Natural killer cell (primary cell): Measurements from ENCODE around the gene BEST1. TPM values are rescaled to one million over a fixed set of nuclear protein-coding genes. Genes with fewer than 3 reads are reported as not detected.

Experiments
- ATAC-seq, 3 donors: fragments of 150-1000 bp in 2 of 3; fragments of 200-7000 bp in 1 of 3; cut with Tn5 transposase; 1 replicate in 1 of 3; 2 replicates in 2 of 3; pipeline ENCODE4 v1.10.0; 2021; ENCODE audit warnings: mild to moderate bottlenecking in 2 of 3, moderate library complexity in 2 of 3
- DNase-seq, 2 donors: peaks; one replicate each; pipeline versions ENCODE4 v3.0.0 to v3.0.0-alpha.2; 2013 to 2021; ENCODE audit warnings: mixed read lengths in 1 of 2
- H3K27ac ChIP-seq: one replicate; pipeline ENCODE4 v1.5.1; 2013; ENCODE audit warnings: mild to moderate bottlenecking, low read length
- H3K27me3 ChIP-seq: one replicate; pipeline ENCODE4 v1.6.1; 2013; ENCODE audit warnings: low read length; ENCODE audit not compliant: control insufficient read depth, insufficient read depth
- H3K36me3 ChIP-seq: one replicate; pipeline ENCODE4 v1.6.1; 2013; ENCODE audit warnings: low read length; ENCODE audit not compliant: control insufficient read depth, insufficient read depth
- H3K4me1 ChIP-seq: one replicate; pipeline ENCODE4 v1.6.1; 2013; ENCODE audit warnings: low read length; ENCODE audit not compliant: control insufficient read depth, insufficient read depth
- H3K4me3 ChIP-seq: one replicate; pipeline ENCODE4 v1.5.1; 2013; ENCODE audit warnings: low read length
- H3K9me3 ChIP-seq: one replicate; pipeline ENCODE4 v1.6.1; 2013; ENCODE audit warnings: low read length; ENCODE audit not compliant: control insufficient read depth, insufficient read depth
- H3K27ac Mint-ChIP-seq, 2 donors: one replicate each; pipeline ENCODE4 v1.8.0; 2022; ENCODE audit warnings: mild to moderate bottlenecking in 2 of 2, mixed read lengths in 2 of 2, moderate library complexity in 1 of 2
- H3K27me3 Mint-ChIP-seq, 2 donors: one replicate each; pipeline ENCODE4 v1.8.0; 2022; ENCODE audit warnings: low read depth in 2 of 2, mixed read lengths in 2 of 2
- H3K36me3 Mint-ChIP-seq: one replicate; pipeline ENCODE4 v1.8.0; 2022; ENCODE audit warnings: mixed read lengths
- H3K4me1 Mint-ChIP-seq, 2 donors: one replicate each; pipeline ENCODE4 v1.8.0; 2022; ENCODE audit warnings: mixed read lengths in 2 of 2
- H3K4me3 Mint-ChIP-seq: one replicate; pipeline ENCODE4 v1.8.0; 2022; ENCODE audit warnings: mild to moderate bottlenecking, moderate library complexity, mixed read lengths
- H3K9me3 Mint-ChIP-seq, 2 donors: one replicate each; pipeline ENCODE4 v1.8.0; 2022; ENCODE audit warnings: mixed read lengths in 2 of 2
- WGBS: methylation state at CpG from one replicate; pipeline ENCODE4 v1.1.7; 2013; ENCODE audit warnings: missing lambda C conversion rate; ENCODE audit not compliant: insufficient coverage; 5-methylcytosine and 5-hydroxymethylcytosine counted together
- intact Hi-C: fragments of 100-400 bp; cut with micrococcal nuclease; formaldehyde crosslinking; loops from one replicate; pipeline ENCODE4 v1.14.2; 2022
- total RNA-seq, 4 donors: library from RNA; stranded (reverse); fragments of 120-200 nt in 1 of 4; gene quantifications; one replicate each; pipeline versions ENCODE4 v1.2.3 to v1.2.4, GENCODE V29; 2013 to 2022
- TF ChIP-seq, protein P1 (sequence below): fragments of 200-600 bp; IDR thresholded peaks from one replicate; pipeline ENCODE4 v1.8.0; 2022; ENCODE audit warnings: antibody characterized with exemption

BEST1 gene
- total RNA-seq, 3 donors from 2014 or later (not counting 1 experiment from before 2014, with no cell fraction given), result 0.32 to 2.0 (median 1.4) TPM

DNA sequence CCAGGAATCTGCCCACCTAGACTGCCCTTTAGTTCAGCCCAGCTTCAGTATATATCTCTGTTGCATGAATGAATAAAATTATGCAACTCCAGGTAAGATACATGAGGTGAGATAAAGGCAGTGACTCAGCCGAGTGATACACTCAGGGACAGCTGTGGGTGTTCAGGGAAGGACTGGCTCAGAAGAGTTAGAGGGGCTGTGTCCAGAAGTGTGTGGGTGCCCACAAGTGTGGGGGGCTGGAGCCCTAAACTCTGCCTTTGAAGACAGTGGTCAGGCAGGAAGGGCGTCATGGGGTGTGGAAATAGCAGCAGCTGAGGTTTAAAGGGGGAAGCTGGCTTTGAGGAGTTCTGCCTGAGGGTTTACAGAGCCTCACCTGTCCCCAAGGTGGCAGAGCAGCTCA is 9.0 kb downstream of the BEST1 start:
- Histone ChIP-seq H3K9me3 (no peaks in the 10 kb centered on the region), H3K4me1 (peaks cover 37% of the 10 kb centered on the region), H3K36me3 (peaks cover 2% of the 10 kb centered on the region), H3K27ac (no peak overlapping the region), H3K4me3 (no peak overlapping the region), H3K27me3 (peaks cover 16% of the 10 kb centered on the region)
- 39% methylated on average over 2 of the region's 2 CpGs for WGBS
- H3K27me3 Mint-ChIP-seq, result peaks cover 0 to 7% of the 10 kb centered on the region in 2 donors
- TF ChIP-seq, protein P1, sequence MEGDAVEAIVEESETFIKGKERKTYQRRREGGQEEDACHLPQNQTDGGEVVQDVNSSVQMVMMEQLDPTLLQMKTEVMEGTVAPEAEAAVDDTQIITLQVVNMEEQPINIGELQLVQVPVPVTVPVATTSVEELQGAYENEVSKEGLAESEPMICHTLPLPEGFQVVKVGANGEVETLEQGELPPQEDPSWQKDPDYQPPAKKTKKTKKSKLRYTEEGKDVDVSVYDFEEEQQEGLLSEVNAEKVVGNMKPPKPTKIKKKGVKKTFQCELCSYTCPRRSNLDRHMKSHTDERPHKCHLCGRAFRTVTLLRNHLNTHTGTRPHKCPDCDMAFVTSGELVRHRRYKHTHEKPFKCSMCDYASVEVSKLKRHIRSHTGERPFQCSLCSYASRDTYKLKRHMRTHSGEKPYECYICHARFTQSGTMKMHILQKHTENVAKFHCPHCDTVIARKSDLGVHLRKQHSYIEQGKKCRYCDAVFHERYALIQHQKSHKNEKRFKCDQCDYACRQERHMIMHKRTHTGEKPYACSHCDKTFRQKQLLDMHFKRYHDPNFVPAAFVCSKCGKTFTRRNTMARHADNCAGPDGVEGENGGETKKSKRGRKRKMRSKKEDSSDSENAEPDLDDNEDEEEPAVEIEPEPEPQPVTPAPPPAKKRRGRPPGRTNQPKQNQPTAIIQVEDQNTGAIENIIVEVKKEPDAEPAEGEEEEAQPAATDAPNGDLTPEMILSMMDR, result no peak
- H3K4me1 Mint-ChIP-seq, result peaks cover 16 to 26% of the 10 kb centered on the region in 2 donors
- ATAC-seq (peak in 2 of 3 donors; percentile 2 to 31), DNase-seq (no peak)
- H3K27ac Mint-ChIP-seq, result peak overlapping the region in 1 of 2 donors; percentile 57
- no peak overlapping the region for H3K4me3 Mint-ChIP-seq
- H3K36me3 Mint-ChIP-seq, result no peaks in the 10 kb centered on the region
- no peaks in the 10 kb centered on the region for H3K9me3 Mint-ChIP-seq
- intact Hi-C loops, result no loop called here

DNA sequence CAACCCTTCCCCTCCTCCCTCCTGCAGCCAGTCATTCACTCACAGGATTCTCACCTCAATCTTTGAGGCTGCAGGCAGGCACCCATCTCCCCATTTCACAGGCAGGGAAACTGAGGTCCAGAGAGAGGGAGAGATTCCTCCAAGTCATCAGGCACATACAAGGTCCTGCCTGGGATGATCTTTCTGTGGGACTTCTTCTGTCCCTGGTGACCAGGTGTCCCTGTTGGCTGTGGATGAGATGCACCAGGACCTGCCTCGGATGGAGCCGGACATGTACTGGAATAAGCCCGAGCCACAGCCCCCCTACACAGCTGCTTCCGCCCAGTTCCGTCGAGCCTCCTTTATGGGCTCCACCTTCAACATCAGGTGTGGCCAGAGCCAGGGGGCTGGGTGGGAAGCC is 9.5 kb downstream of the BEST1 start:
- peaks cover 13% of the 10 kb centered on the region for H3K27me3 ChIP-seq
- peak overlapping the region in 1 of 2 donors; percentile 93 for H3K27ac Mint-ChIP-seq
- no peak for DNase-seq
- peaks cover 4% of the 10 kb centered on the region for H3K36me3 Mint-ChIP-seq
- intact Hi-C loops, result no loop called here
- WGBS, result 94% methylated on average over 6 of the region's 6 CpGs
- peak in 1 of 3 donors; percentile 2 for ATAC-seq
- H3K36me3 ChIP-seq, result peaks cover 7% of the 10 kb centered on the region
- peaks cover 36% of the 10 kb centered on the region for H3K4me1 ChIP-seq
- H3K4me3 ChIP-seq, result no peak overlapping the region
- H3K9me3 ChIP-seq, result no peaks in the 10 kb centered on the region
- TF ChIP-seq, protein P1, result no peak
- H3K4me1 Mint-ChIP-seq, result peaks cover 17 to 30% of the 10 kb centered on the region in 2 donors
- peaks cover 0 to 3% of the 10 kb centered on the region in 2 donors for H3K27me3 Mint-ChIP-seq
- no peak overlapping the region for H3K27ac ChIP-seq
- no peak overlapping the region for H3K4me3 Mint-ChIP-seq
- no peaks in the 10 kb centered on the region for H3K9me3 Mint-ChIP-seq

DNA sequence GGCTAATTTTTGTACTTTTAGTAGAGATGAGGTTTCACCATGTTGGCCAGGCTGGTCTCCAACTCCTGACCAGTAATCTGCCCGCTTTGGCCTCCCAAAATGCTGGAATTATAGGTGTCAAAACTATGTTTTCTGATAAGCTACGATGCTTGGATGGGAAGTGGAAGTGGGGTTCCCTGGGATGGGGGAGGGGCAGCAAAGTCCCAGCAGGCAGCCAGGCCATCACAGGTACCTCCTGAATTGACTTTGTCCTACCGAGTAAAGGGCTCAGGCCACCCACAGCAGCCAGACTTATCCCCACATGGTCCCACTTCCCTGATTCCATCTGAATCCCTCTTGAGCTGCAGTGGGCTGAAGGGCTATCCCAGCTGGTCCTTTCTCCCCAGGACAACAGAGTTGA is 10.4 kb downstream of the BEST1 start:
- H3K27ac Mint-ChIP-seq, result peak overlapping the region in 1 of 2 donors; percentile 93
- Histone ChIP-seq H3K4me1 (peaks cover 30% of the 10 kb centered on the region), H3K36me3 (peaks cover 15% of the 10 kb centered on the region), H3K27me3 (peaks cover 7% of the 10 kb centered on the region), H3K9me3 (no peaks in the 10 kb centered on the region), H3K4me3 (no peak overlapping the region), H3K27ac (no peak overlapping the region)
- peaks cover 26 to 35% of the 10 kb centered on the region in 2 donors for H3K4me1 Mint-ChIP-seq
- TF ChIP-seq, protein P1, result no peak
- H3K36me3 Mint-ChIP-seq, result peaks cover 10% of the 10 kb centered on the region
- WGBS, result 93% methylated on average over 3 of the region's 3 CpGs
- no peaks in the 10 kb centered on the region for H3K27me3 Mint-ChIP-seq
- no peak for DNase-seq
- H3K9me3 Mint-ChIP-seq, result no peaks in the 10 kb centered on the region
- no peak overlapping the region for H3K4me3 Mint-ChIP-seq
- no peak for ATAC-seq
- intact Hi-C loops, result no loop called here
